VCaP (cell line): Measurements from ENCODE around the gene EPDR1.

ENCODE experiments used
- H3K27ac ChIP-seq: fragments of 450-650 bp; 2 replicates; pipeline ENCODE4 v1.5.1; 2017
- TF ChIP-seq, protein P1 (sequence below): fragments of 450-650 bp; conservative IDR thresholded peaks from 2 replicates; pipeline ENCODE4 v1.5.1; 2017; ENCODE audit warnings: mild to moderate bottlenecking, moderate library complexity

Gene EPDR1

DNA sequence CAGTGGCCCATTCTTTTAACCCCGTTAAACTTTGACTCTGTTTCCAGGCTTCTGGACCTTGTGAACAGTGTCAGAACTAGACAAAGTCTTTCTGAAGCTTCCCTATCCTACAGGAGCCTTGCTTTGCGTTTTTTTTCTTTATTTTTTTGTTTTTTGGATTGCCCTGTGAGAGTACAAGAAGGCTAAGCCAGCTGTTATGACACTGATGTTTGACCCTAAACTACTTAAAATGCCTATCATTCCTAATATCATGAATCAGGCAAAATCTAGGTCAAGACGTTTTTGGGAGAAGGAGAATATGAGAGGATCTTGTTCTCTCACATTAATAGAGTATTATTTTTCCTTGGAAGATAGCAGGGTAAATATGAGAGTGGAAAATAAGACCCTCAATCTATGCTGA lies 79.8 kb downstream of the EPDR1 start:
- no peak overlapping the region for H3K27ac ChIP-seq
- TF ChIP-seq, protein P1, sequence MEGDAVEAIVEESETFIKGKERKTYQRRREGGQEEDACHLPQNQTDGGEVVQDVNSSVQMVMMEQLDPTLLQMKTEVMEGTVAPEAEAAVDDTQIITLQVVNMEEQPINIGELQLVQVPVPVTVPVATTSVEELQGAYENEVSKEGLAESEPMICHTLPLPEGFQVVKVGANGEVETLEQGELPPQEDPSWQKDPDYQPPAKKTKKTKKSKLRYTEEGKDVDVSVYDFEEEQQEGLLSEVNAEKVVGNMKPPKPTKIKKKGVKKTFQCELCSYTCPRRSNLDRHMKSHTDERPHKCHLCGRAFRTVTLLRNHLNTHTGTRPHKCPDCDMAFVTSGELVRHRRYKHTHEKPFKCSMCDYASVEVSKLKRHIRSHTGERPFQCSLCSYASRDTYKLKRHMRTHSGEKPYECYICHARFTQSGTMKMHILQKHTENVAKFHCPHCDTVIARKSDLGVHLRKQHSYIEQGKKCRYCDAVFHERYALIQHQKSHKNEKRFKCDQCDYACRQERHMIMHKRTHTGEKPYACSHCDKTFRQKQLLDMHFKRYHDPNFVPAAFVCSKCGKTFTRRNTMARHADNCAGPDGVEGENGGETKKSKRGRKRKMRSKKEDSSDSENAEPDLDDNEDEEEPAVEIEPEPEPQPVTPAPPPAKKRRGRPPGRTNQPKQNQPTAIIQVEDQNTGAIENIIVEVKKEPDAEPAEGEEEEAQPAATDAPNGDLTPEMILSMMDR: no peak
